Type B pancreatic cell (in vitro differentiated cells): ENCODE data around the gene PIK3R4. TPM values are rescaled to one million over a fixed set of nuclear protein-coding genes. Genes with fewer than 3 reads are reported as not detected.

Experiments used
- DNase-seq: peaks from one replicate; pipeline ENCODE4 v3.0.0; 2021; ENCODE audit warnings: mixed read lengths; ENCODE audit not compliant: unreplicated experiment; ENCODE audit errors: extremely low spot score
- H3K27ac Mint-ChIP-seq: 2 replicates; pipeline ENCODE4 v1.8.0; 2021; ENCODE audit warnings: mild to moderate bottlenecking, mixed read lengths
- H3K27me3 Mint-ChIP-seq: 2 replicates; pipeline ENCODE4 v1.8.0; 2021; ENCODE audit warnings: mixed read lengths
- H3K36me3 Mint-ChIP-seq: 2 replicates; pipeline ENCODE4 v1.8.0; 2021; ENCODE audit warnings: mixed read lengths
- H3K4me1 Mint-ChIP-seq: one replicate; pipeline ENCODE4 v1.8.0; 2021; ENCODE audit warnings: mixed read lengths; ENCODE audit not compliant: unreplicated experiment
- H3K4me3 Mint-ChIP-seq: 2 replicates; pipeline ENCODE4 v1.8.0; 2021; ENCODE audit warnings: mild to moderate bottlenecking, mixed read lengths
- H3K9me3 Mint-ChIP-seq: 2 replicates; pipeline ENCODE4 v1.8.0; 2021; ENCODE audit warnings: mixed read lengths
- total RNA-seq: library from RNA; stranded (reverse); gene quantifications from 2 replicates; pipeline ENCODE4 v1.2.1, GENCODE V29; 2021; ENCODE audit warnings: low replicate concordance
- TF ChIP-seq, protein P1 (sequence below): fragments of 200-600 bp; sonication (generic); conservative IDR thresholded peaks from 2 replicates; pipeline ENCODE4 v1.5.0; 2021; ENCODE audit warnings: antibody characterized with exemption, mild to moderate bottlenecking

The PIK3R4 gene
- total RNA-seq, 1 donor from 2014 or later: 26.0 TPM

- no peak overlapping the region for H3K27ac Mint-ChIP-seq
- DNase-seq: no peak
- TF ChIP-seq, protein P1, sequence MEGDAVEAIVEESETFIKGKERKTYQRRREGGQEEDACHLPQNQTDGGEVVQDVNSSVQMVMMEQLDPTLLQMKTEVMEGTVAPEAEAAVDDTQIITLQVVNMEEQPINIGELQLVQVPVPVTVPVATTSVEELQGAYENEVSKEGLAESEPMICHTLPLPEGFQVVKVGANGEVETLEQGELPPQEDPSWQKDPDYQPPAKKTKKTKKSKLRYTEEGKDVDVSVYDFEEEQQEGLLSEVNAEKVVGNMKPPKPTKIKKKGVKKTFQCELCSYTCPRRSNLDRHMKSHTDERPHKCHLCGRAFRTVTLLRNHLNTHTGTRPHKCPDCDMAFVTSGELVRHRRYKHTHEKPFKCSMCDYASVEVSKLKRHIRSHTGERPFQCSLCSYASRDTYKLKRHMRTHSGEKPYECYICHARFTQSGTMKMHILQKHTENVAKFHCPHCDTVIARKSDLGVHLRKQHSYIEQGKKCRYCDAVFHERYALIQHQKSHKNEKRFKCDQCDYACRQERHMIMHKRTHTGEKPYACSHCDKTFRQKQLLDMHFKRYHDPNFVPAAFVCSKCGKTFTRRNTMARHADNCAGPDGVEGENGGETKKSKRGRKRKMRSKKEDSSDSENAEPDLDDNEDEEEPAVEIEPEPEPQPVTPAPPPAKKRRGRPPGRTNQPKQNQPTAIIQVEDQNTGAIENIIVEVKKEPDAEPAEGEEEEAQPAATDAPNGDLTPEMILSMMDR: no peak
- H3K36me3 Mint-ChIP-seq: peaks cover 15% of the 10 kb centered on the region
- peaks cover 20% of the 10 kb centered on the region for H3K4me1 Mint-ChIP-seq
- H3K27me3 Mint-ChIP-seq: no peaks in the 10 kb centered on the region
- no peaks in the 10 kb centered on the region for H3K9me3 Mint-ChIP-seq
- no peak overlapping the region for H3K4me3 Mint-ChIP-seq
Observed at GRCh38 chr3:130654921-130655320, 91.7 kb downstream of the PIK3R4 start.

GRCh38 chr3:130654091-130654490 lies 92.5 kb downstream of the PIK3R4 start:
- TF ChIP-seq, protein P1: no peak
- Mint-ChIP-seq H3K36me3 (peaks cover 15% of the 10 kb centered on the region), H3K27me3 (no peaks in the 10 kb centered on the region), H3K4me3 (no peak overlapping the region), H3K4me1 (peaks cover 15% of the 10 kb centered on the region), H3K9me3 (no peaks in the 10 kb centered on the region), H3K27ac (no peak overlapping the region)
- no peak for DNase-seq

DNA sequence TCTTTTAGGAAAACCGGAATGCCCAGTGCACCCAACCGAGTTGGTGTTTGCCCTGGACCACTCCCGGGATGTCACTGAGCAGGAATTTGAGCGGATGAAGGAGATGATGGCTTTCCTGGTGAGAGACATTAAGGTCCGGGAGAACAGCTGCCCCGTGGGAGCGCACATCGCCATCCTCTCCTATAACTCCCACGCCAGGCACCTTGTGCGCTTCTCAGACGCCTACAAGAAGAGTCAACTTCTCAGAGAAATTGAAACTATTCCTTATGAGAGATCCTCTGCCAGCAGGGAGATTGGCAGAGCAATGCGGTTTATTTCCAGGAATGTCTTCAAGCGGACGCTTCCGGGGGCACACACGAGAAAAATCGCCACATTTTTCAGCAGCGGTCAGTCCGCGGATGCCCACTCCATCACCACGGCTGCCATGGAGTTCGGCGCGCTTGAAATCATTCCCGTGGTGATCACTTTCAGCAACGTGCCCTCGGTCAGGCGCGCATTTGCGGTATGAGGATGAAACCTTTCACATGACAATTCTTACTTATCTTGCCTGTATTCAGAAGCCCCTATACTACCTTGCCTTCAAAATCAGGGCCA lies 97.5 kb downstream of the PIK3R4 start:
- Mint-ChIP-seq H3K27ac (no peak overlapping the region), H3K27me3 (peaks cover 14% of the 10 kb centered on the region), H3K9me3 (no peaks in the 10 kb centered on the region), H3K4me3 (no peak overlapping the region), H3K4me1 (no peaks in the 10 kb centered on the region), H3K36me3 (no peaks in the 10 kb centered on the region)
- TF ChIP-seq, protein P1: no peak
- no peak for DNase-seq

DNA sequence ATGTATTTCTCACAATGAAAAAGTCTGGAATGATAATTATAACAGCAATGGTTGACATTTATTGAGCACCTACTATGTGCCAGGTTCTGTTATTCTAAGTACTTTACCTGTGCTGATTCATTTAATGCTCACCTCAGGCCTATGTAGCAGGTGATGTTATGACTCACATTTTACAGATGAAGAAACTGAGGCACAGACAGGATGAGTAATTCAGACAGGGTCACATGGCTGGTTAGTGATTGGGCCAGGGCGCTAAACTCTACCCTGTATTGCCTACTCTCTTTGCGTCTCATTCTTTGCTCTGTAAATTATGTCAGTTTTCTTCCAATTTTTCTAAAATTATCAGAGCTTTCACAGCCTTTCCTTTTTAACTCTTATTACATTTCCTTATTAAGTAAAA lies 98.3 kb downstream of the PIK3R4 start:
- TF ChIP-seq, protein P1: no peak
- DNase-seq: no peak
- Mint-ChIP-seq H3K4me3 (no peak overlapping the region), H3K27me3 (peaks cover 16% of the 10 kb centered on the region), H3K4me1 (no peaks in the 10 kb centered on the region), H3K36me3 (no peaks in the 10 kb centered on the region), H3K27ac (no peak overlapping the region), H3K9me3 (no peaks in the 10 kb centered on the region)

DNA sequence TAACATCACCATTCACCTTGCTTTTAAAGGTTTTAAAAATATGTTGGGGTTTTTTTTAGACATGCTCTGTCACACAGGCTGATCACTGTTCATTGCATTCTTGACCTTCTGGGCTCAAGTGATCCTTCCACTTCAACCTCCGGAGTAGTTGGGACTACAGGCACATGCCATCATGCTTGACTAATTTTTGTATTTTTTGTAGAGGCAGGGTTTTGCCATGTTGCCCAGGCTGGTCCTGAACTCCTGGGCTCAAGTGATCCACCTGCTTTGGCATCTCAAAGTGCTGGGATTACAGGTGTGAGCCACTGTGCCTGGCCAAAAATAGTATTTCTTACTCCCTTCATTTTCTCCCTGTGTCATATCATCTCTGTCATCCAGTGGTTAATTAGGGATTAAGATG lies 101.4 kb downstream of the PIK3R4 start:
- DNase-seq: no peak
- Mint-ChIP-seq H3K9me3 (no peaks in the 10 kb centered on the region), H3K27ac (no peak overlapping the region), H3K36me3 (no peaks in the 10 kb centered on the region), H3K27me3 (peaks cover 30% of the 10 kb centered on the region), H3K4me3 (no peak overlapping the region), H3K4me1 (no peaks in the 10 kb centered on the region)
- TF ChIP-seq, protein P1: no peak
